ENCODE results near the gene SPATA45. TPM values are rescaled to one million over a fixed set of nuclear protein-coding genes. Genes with fewer than 3 reads are reported as not detected.

SPATA45 gene
- total and polyA plus RNA-seq, 2 of the 13 experiments (the other 11 are each of a cell fraction or from before 2014, with no cell fraction given) = 0.17 to 0.64 TPM

- TF ChIP-seq, protein P1, sequence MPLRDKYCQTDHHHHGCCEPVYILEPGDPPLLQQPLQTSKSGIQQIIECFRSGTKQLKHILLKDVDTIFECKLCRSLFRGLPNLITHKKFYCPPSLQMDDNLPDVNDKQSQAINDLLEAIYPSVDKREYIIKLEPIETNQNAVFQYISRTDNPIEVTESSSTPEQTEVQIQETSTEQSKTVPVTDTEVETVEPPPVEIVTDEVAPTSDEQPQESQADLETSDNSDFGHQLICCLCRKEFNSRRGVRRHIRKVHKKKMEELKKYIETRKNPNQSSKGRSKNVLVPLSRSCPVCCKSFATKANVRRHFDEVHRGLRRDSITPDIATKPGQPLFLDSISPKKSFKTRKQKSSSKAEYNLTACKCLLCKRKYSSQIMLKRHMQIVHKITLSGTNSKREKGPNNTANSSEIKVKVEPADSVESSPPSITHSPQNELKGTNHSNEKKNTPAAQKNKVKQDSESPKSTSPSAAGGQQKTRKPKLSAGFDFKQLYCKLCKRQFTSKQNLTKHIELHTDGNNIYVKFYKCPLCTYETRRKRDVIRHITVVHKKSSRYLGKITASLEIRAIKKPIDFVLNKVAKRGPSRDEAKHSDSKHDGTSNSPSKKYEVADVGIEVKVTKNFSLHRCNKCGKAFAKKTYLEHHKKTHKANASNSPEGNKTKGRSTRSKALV (CRISPR knock-in tag; IDR thresholded peaks at IDR 0.05) = peak; percentile 18; the same call in 1 of the 2 replicates
- TF ChIP-seq MED8 (CRISPR knock-in tag; IDR thresholded peaks at IDR 0.05; ENCODE audit: insufficient replicate concordance) (no peak), ZNF704 (CRISPR knock-in tag; IDR thresholded peaks at IDR 0.05; ENCODE audit: borderline replicate concordance) (no peak; the same call in 1 of the 2 replicates), PHF20 (CRISPR knock-in tag; IDR thresholded peaks at IDR 0.05) (peak; percentile 20; the same call in 1 of the 2 replicates), TMF1 (CRISPR knock-in tag; IDR thresholded peaks at IDR 0.05; ENCODE audit: low read depth) (no peak; the same call in 1 of the 2 replicates), SOX6 (IDR thresholded peaks at IDR 0.05) (no peak), SOX6 (CRISPR knock-in tag; IDR thresholded peaks at IDR 0.05) (no peak), ZNF615 (CRISPR knock-in tag; IDR thresholded peaks at IDR 0.05; ENCODE audit: borderline replicate concordance) (no peak), TBX3 (IDR thresholded peaks at IDR 0.05; ENCODE audit: borderline replicate concordance) (no peak), KLF16 (CRISPR knock-in tag; IDR thresholded peaks at IDR 0.05) (no peak), MTA1 (CRISPR knock-in tag; IDR thresholded peaks at IDR 0.05; ENCODE audit: borderline replicate concordance) (no peak), ZNF562 (CRISPR knock-in tag; IDR thresholded peaks at IDR 0.05; ENCODE audit: borderline replicate concordance) (no peak), SETDB1 (CRISPR knock-in tag; IDR thresholded peaks at IDR 0.05; ENCODE audit: borderline replicate concordance) (no peak), ZNF101 (CRISPR knock-in tag; IDR thresholded peaks at IDR 0.05; ENCODE audit: borderline replicate concordance, low read depth) (no peak), ZSCAN25 (CRISPR knock-in tag; IDR thresholded peaks at IDR 0.05) (no peak), BRF2 (CRISPR knock-in tag; IDR thresholded peaks at IDR 0.05) (no peak), MED1 (CRISPR knock-in tag; IDR thresholded peaks at IDR 0.05) (peak; percentile 13), PLSCR1 (CRISPR knock-in tag; IDR thresholded peaks at IDR 0.05; ENCODE audit: borderline replicate concordance) (no peak), ZNF775 (CRISPR knock-in tag; IDR thresholded peaks at IDR 0.05; ENCODE audit: borderline replicate concordance) (no peak), ZNF460 (CRISPR knock-in tag; IDR thresholded peaks at IDR 0.05; ENCODE audit: borderline replicate concordance) (no peak), ZNF83 (CRISPR knock-in tag; IDR thresholded peaks at IDR 0.05; ENCODE audit: borderline replicate concordance) (no peak), FOXC1 (CRISPR knock-in tag; IDR thresholded peaks at IDR 0.05; ENCODE audit: borderline replicate concordance) (peak; percentile 15), ZNF496 (CRISPR knock-in tag; IDR thresholded peaks at IDR 0.05; ENCODE audit: insufficient replicate concordance) (no peak), ZNF703 (CRISPR knock-in tag; IDR thresholded peaks at IDR 0.05; ENCODE audit: borderline replicate concordance) (no peak), RBAK (CRISPR knock-in tag; IDR thresholded peaks at IDR 0.05) (no peak)
Observed at GRCh38 chr1:212858461-212859265, 11.2 kb upstream of the SPATA45 start (continued).

Measured in HepG2 (cell line).